Measurements from ENCODE around the gene SELENOI.

Gene SELENOI

DNA sequence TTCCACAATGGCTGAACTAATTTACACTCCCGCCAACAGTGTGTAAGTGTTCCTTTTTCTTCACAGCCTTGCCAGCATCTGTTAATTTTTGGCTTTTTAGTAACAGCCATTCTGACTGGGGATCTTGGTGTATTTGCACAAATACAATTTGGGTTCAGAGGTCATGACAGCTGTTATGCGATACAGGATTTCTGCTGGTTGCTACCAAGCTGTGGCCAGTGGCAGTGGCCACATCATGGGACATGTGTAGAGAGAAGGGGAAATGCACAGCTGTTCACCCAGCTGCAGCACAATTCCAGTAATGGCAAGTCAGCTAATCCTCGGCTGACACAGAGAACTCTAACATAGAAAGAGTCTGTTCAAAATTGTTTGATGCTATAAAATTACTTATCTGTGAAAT lies 21.0 kb upstream of the SELENOI start:
- no peaks in the 10 kb centered on the region for H3K4me1 ChIP-seq (ENCODE audit: control insufficient read depth, low read length)
- H3K27ac ChIP-seq (ENCODE audit: low read depth, low read length) = no peak overlapping the region
- TF ChIP-seq CTCF (IDR thresholded peaks at IDR 0.05; ENCODE audit: low read depth, low read length, poor library complexity, severe bottlenecking) (no peak), EZH2phosphoT487 (IDR thresholded peaks at IDR 0.05; ENCODE audit: borderline replicate concordance, low read length) (no peak)
- no peak overlapping the region for H3K4me2 ChIP-seq (ENCODE audit: low read length)
- H4K20me1 ChIP-seq (ENCODE audit: control insufficient read depth, insufficient read depth, low read depth, low read length) = no peaks in the 10 kb centered on the region
- no peaks in the 10 kb centered on the region for H3K36me3 ChIP-seq (ENCODE audit: control insufficient read depth, low read length)
- no peaks in the 10 kb centered on the region for H3K9me2 ChIP-seq (replicated peaks; ENCODE audit: control insufficient read depth, low read length)
- H3F3A ChIP-seq (ENCODE audit: control insufficient read depth, insufficient read depth) = no peaks in the 10 kb centered on the region
- no peak overlapping the region for H3K4me3 ChIP-seq (ENCODE audit: low read length)
- H3K9me3 ChIP-seq (ENCODE audit: control insufficient read depth, insufficient read depth, low read length) = no peaks in the 10 kb centered on the region
- H3K79me2 ChIP-seq (ENCODE audit: control insufficient read depth, low read length) = no peaks in the 10 kb centered on the region
- H3K27me3 ChIP-seq (ENCODE audit: control insufficient read depth, low read length) = peaks cover 7% of the 10 kb centered on the region; the same call in 1 of the 2 replicates

DNA sequence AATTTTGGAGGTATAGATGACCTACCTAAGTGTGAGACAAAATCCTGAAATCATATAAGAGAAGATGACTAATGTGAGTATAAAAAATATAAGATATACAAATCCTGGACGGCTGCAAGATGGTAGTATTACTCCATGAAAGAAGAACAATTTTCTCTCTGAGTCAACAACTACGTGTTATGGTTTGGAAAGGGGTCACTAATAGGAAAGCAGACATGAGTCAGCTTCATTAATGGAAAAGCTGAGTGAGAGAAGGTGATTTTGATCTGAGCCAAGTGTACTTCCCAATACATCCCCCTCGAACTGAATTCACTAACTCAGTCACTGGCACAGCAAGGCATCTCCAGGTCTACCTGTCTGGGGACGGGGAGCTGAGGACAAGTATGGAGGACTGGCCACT lies 20.1 kb upstream of the SELENOI start:
- Histone ChIP-seq H3K9me2 (replicated peaks; ENCODE audit: control insufficient read depth, low read length) (no peaks in the 10 kb centered on the region), H3K4me1 (ENCODE audit: control insufficient read depth, low read length) (peaks cover 3% of the 10 kb centered on the region; the same call in 1 of the 2 replicates), H3K79me2 (ENCODE audit: control insufficient read depth, low read length) (no peaks in the 10 kb centered on the region), H3K9me3 (ENCODE audit: control insufficient read depth, insufficient read depth, low read length) (no peaks in the 10 kb centered on the region), H3K4me2 (ENCODE audit: low read length) (no peak overlapping the region), H3K27me3 (ENCODE audit: control insufficient read depth, low read length) (peaks cover 7% of the 10 kb centered on the region; the same call in 1 of the 2 replicates), H4K20me1 (ENCODE audit: control insufficient read depth, insufficient read depth, low read depth, low read length) (no peaks in the 10 kb centered on the region), H3K36me3 (ENCODE audit: control insufficient read depth, low read length) (no peaks in the 10 kb centered on the region), H3F3A (ENCODE audit: control insufficient read depth, insufficient read depth) (no peaks in the 10 kb centered on the region), H3K27ac (ENCODE audit: low read depth, low read length) (no peak overlapping the region), H3K4me3 (ENCODE audit: low read length) (no peak overlapping the region)
- TF ChIP-seq EZH2phosphoT487 (IDR thresholded peaks at IDR 0.05; ENCODE audit: borderline replicate concordance, low read length) (no peak), CTCF (IDR thresholded peaks at IDR 0.05; ENCODE audit: low read depth, low read length, poor library complexity, severe bottlenecking) (no peak)

- Histone ChIP-seq H3K27me3 (ENCODE audit: control insufficient read depth, low read length) (0 out of 2 replicates have a peak, but pooled peaks cover 5% of the 10 kb centered on the region), H3K79me2 (ENCODE audit: control insufficient read depth, low read length) (no peaks in the 10 kb centered on the region), H3K4me2 (ENCODE audit: low read length) (no peak overlapping the region), H3K9me3 (ENCODE audit: control insufficient read depth, insufficient read depth, low read length) (no peaks in the 10 kb centered on the region), H3K36me3 (ENCODE audit: control insufficient read depth, low read length) (no peaks in the 10 kb centered on the region), H3K4me3 (ENCODE audit: low read length) (no peak overlapping the region), H3F3A (ENCODE audit: control insufficient read depth, insufficient read depth) (no peaks in the 10 kb centered on the region), H3K27ac (ENCODE audit: low read depth, low read length) (no peak overlapping the region), H3K9me2 (replicated peaks; ENCODE audit: control insufficient read depth, low read length) (no peaks in the 10 kb centered on the region), H3K4me1 (ENCODE audit: control insufficient read depth, low read length) (peaks cover 3% of the 10 kb centered on the region; the same call in 1 of the 2 replicates), H4K20me1 (ENCODE audit: control insufficient read depth, insufficient read depth, low read depth, low read length) (no peaks in the 10 kb centered on the region)
- TF ChIP-seq CTCF (IDR thresholded peaks at IDR 0.05; ENCODE audit: low read depth, low read length, poor library complexity, severe bottlenecking) (no peak), EZH2phosphoT487 (IDR thresholded peaks at IDR 0.05; ENCODE audit: borderline replicate concordance, low read length) (no peak)
These were observed 19.4 kb upstream of the SELENOI start for GRCh38 chr2:26326514-26326913.

Data from DOHH2 (cell line).